ENCODE measurements around the gene KCNMA1. TPM values are rescaled to one million over a fixed set of nuclear protein-coding genes. Genes with fewer than 3 reads are reported as not detected.

KCNMA1 gene
- total RNA-seq, 4 donors from 2014 or later: 66.8 to 96.5 (median 78.9) TPM

DNA sequence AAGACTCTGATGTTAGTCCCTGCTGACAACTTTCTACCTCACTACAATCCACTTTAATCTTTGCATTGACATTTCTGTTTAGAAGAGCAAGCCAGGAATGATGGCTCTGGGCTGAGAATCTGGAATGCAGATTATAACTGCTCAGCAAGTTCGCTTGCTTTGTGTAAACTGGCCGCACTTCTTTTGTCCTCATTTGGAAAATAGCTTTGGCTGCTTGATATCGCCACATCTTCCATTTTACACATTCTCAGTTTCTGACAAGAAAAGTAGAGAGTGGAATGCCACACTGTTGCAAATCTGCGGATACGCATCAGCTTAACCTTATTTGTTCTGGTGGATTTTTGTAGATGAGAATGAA is 429.8 kb downstream of the KCNMA1 start:
- Histone ChIP-seq H3K4me1 (peaks cover 10 to 16% of the 10 kb centered on the region in 2 donors), H3K27me3 (no peaks in the 10 kb centered on the region), H3K27ac (no peak overlapping the region), H3K9me3 (no peaks in the 10 kb centered on the region), H3K36me3 (no peaks in the 10 kb centered on the region), H3K4me3 (no peak overlapping the region)
- DNase-seq: no peak
- no peak for ATAC-seq
- in situ Hi-C loops (cut with MboI; ENCODE audit: low sequenced_read_pairs in 4 of 4) (no loop called here), intact Hi-C loops (cut with DNase I; ENCODE audit: low total_unique reads) (no loop called here)
- no peak for TF ChIP-seq POLR2A (IDR thresholded peaks at IDR 0.05)
- TF ChIP-seq, protein P1, sequence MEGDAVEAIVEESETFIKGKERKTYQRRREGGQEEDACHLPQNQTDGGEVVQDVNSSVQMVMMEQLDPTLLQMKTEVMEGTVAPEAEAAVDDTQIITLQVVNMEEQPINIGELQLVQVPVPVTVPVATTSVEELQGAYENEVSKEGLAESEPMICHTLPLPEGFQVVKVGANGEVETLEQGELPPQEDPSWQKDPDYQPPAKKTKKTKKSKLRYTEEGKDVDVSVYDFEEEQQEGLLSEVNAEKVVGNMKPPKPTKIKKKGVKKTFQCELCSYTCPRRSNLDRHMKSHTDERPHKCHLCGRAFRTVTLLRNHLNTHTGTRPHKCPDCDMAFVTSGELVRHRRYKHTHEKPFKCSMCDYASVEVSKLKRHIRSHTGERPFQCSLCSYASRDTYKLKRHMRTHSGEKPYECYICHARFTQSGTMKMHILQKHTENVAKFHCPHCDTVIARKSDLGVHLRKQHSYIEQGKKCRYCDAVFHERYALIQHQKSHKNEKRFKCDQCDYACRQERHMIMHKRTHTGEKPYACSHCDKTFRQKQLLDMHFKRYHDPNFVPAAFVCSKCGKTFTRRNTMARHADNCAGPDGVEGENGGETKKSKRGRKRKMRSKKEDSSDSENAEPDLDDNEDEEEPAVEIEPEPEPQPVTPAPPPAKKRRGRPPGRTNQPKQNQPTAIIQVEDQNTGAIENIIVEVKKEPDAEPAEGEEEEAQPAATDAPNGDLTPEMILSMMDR (IDR thresholded peaks at IDR 0.05 in 4 of 5, conservative IDR thresholded peaks at IDR 0.05 in 1 of 5): no peak

DNA sequence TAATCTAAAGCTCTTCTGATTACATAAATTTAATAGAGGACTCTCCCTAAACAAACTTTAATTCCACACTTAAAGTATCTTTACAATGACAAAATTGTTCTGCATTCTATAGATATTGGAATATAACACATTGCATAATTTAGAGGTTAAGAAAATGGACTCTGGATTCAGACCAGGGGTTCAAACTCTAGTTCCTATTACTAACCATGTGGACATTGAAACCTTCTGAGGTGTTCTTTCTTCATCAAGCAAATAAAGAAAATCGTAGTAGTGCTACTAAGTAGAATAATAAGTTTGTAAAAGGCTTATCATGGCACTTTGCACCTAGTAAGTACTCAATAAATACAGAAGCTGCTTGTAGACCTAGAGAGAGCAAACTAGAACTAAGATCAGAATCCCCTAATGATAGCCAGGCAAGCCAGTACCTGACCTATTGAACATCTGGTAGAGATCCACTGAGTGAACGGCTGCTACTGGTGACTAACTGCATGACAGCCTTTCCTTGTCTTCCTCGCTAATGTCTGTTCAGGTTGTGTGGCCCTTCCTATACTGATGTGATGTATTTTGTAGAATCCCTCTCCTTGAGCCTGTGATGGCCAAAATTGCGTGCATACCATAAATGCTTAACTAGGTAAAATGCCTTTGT is 430.3 kb downstream of the KCNMA1 start:
- Histone ChIP-seq H3K9me3 (no peaks in the 10 kb centered on the region), H3K36me3 (no peaks in the 10 kb centered on the region), H3K4me3 (no peak overlapping the region), H3K27ac (no peak overlapping the region), H3K27me3 (no peaks in the 10 kb centered on the region), H3K4me1 (peaks cover 15 to 22% of the 10 kb centered on the region in 2 donors)
- no peak for ATAC-seq
- in situ Hi-C loops (cut with MboI; ENCODE audit: low sequenced_read_pairs in 4 of 4) (no loop called here), intact Hi-C loops (cut with DNase I; ENCODE audit: low total_unique reads) (no loop called here)
- TF ChIP-seq, protein P1 (IDR thresholded peaks at IDR 0.05 in 4 of 5, conservative IDR thresholded peaks at IDR 0.05 in 1 of 5): no peak
- TF ChIP-seq POLR2A (IDR thresholded peaks at IDR 0.05): no peak
- DNase-seq: no peak

DNA sequence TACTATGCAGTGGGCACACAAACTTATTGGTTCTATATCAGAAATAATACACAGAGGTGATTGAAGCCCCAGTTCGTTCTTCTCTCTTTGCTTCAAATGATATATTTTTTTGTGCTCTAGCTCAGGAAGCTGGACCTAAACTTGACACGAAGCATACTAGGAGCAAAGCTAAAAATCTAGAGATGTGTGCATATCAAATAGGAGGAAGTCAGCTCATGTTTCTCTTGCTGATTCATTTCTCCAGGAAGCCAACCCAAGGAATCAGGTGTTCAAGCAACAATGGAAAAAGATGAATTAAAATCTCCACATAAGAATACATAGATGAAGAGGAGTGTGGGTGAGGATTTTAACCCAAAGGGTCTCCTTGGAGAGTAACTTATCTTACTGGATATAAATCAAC is 432.5 kb downstream of the KCNMA1 start:
- Histone ChIP-seq H3K36me3 (no peaks in the 10 kb centered on the region), H3K9me3 (no peaks in the 10 kb centered on the region), H3K27ac (no peak overlapping the region), H3K4me1 (peaks cover 15 to 37% of the 10 kb centered on the region in 2 donors), H3K4me3 (no peak overlapping the region), H3K27me3 (no peaks in the 10 kb centered on the region)
- no peak for TF ChIP-seq POLR2A (IDR thresholded peaks at IDR 0.05)
- TF ChIP-seq, protein P1 (IDR thresholded peaks at IDR 0.05 in 4 of 5, conservative IDR thresholded peaks at IDR 0.05 in 1 of 5): no peak
- in situ Hi-C loops (cut with MboI; ENCODE audit: low sequenced_read_pairs in 4 of 4) (no loop called here), intact Hi-C loops (cut with DNase I; ENCODE audit: low total_unique reads) (no loop called here)
- ATAC-seq (no peak), DNase-seq (no peak)

DNA sequence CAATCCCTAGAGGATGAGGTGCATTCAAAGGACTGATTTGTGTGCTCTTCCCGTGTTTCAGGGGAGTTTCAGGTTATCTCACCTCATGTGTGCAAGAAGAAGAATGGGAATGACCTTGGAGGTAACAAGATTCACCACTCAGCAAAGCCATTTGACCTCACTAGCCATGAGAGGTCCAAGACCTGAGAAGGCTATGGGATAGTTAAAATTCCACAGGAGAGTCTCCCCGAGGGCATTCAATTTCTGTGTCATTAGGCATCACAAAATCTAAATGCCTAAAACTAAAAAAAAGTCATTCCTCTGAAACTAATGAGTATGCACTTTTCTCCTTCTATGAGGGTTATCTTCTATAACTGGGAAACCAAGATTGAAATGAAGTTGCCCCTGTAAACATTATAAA is 433.4 kb downstream of the KCNMA1 start:
- Histone ChIP-seq H3K4me3 (no peak overlapping the region), H3K36me3 (no peaks in the 10 kb centered on the region), H3K27me3 (no peaks in the 10 kb centered on the region), H3K4me1 (peaks cover 15 to 36% of the 10 kb centered on the region in 2 donors), H3K27ac (no peak overlapping the region), H3K9me3 (no peaks in the 10 kb centered on the region)
- TF ChIP-seq, protein P1 (IDR thresholded peaks at IDR 0.05 in 4 of 5, conservative IDR thresholded peaks at IDR 0.05 in 1 of 5): no peak
- no peak for TF ChIP-seq POLR2A (IDR thresholded peaks at IDR 0.05)
- in situ Hi-C loops (cut with MboI; ENCODE audit: low sequenced_read_pairs in 4 of 4) (no loop called here), intact Hi-C loops (cut with DNase I; ENCODE audit: low total_unique reads) (no loop called here)
- ATAC-seq (no peak), DNase-seq (no peak)

DNA sequence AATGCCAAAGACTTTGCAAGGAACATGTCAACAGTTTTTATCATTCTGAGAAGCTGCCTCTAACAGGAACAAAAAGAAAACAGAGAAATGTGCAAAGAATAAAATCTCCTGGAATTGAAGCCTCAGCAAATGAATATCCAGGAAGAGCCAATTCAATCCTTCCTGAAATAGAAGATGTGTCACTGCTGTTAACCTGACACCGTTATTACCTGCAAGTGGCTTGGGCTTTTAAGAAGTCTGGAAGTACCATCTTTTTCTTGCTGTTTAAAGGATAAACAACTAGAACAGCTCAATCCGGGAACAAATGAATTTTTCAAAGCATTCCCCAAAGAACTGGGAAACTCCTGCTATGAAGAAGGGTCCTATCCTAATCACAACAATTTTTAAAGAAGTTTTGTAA is 434.8 kb downstream of the KCNMA1 start:
- Histone ChIP-seq H3K36me3 (no peaks in the 10 kb centered on the region), H3K27ac (peak overlapping the region in 3 of 4 donors; percentile 1 to 27 (median 26)), H3K9me3 (no peaks in the 10 kb centered on the region), H3K27me3 (no peaks in the 10 kb centered on the region), H3K4me1 (peaks cover 15 to 32% of the 10 kb centered on the region in 2 donors), H3K4me3 (no peak overlapping the region)
- in situ Hi-C loops (cut with MboI; ENCODE audit: low sequenced_read_pairs in 4 of 4): no loop called here
- no peak for DNase-seq
- no peak for TF ChIP-seq POLR2A (IDR thresholded peaks at IDR 0.05)
- TF ChIP-seq, protein P1 (IDR thresholded peaks at IDR 0.05 in 4 of 5, conservative IDR thresholded peaks at IDR 0.05 in 1 of 5): no peak
- peak; percentile 90 to 92 for ATAC-seq
- intact Hi-C loops (cut with DNase I; ENCODE audit: low total_unique reads): no loop called here
